GM23338 (cell line): ENCODE measurements around the gene ANKRD13B.

ENCODE experiments used
- EZH2 ChIP-seq: fragments of 200-600 bp; sonication (generic); IDR thresholded peaks from one replicate; pipeline ENCODE4 v1.8.0; 2017; ENCODE audit warnings: antibody characterized with exemption, mild to moderate bottlenecking, low read depth; ENCODE audit not compliant: unreplicated experiment
- EZH2phosphoT487 ChIP-seq: fragments of 200-600 bp; sonication (generic); IDR thresholded peaks from one replicate; pipeline ENCODE4 v1.8.1; 2018; ENCODE audit warnings: antibody characterized with exemption; ENCODE audit not compliant: unreplicated experiment
- NANOG ChIP-seq: IDR thresholded peaks from 2 replicates; pipeline ENCODE4 v1.6.1; 2016; ENCODE audit warnings: antibody characterized with exemption, borderline replicate concordance
- POLR2AphosphoS5 ChIP-seq: IDR thresholded peaks from 2 replicates; pipeline ENCODE4 v1.6.1; 2016; ENCODE audit warnings: antibody characterized with exemption, low read depth
- TF ChIP-seq, protein P1 (sequence below), 2 experiments: fragments of 200-600 bp in 1 of 2; sonication (generic) in 1 of 2; conservative IDR thresholded peaks; 2 replicates each; pipeline versions ENCODE4 v1.5.1 to v1.6.1; 2016 to 2017; ENCODE audit warnings: antibody characterized with exemption in 2 of 2, low read depth in 2 of 2, mild to moderate bottlenecking in 2 of 2, moderate library complexity in 1 of 2
- TF ChIP-seq, protein P2 (sequence below): IDR thresholded peaks from one replicate; pipeline ENCODE4 v1.6.1; 2018; ENCODE audit warnings: antibody characterized with exemption; ENCODE audit not compliant: unreplicated experiment

DNA sequence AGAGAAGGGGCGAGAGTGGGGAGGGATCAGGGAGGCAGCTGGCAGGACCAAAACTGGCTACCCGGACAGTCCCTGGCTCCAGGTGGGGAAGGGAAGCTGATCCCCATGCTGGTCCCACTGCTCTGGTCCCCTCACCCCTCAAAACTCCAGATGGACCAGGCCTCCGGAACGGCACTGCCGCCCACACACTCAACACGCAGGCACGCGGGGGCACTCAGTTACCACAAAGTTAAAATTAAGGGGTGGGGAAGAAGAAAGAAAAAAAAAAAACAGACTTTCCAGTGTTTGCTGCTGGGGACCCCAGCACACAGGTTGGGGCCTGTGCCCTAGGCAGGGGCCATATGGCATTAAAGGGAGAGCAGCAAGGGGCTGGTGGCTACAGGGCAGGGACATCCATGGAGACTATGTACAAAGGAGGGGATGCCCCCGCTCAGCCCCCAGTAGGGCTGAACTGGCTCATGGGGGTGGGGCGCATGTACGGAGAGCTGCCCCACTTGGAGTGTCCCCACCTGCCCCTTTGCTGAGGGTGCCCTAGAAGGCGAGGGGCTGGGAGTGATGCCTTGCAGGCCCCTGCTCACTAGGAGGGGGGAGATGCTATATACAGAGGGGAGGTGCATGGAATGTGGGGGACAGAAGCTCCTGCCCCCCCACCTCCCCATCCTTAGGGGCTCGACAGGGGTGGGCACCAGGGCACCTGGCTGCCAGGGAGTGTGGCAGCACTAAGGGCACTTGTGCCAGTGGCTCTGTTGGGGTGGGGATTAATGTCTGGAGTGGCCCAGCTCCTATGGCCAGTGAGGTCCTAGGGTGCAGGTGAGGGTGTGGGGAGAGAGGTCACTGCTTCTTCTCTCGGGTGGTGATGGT is 18.8 kb upstream of the ANKRD13B start:
- TF ChIP-seq, protein P1, sequence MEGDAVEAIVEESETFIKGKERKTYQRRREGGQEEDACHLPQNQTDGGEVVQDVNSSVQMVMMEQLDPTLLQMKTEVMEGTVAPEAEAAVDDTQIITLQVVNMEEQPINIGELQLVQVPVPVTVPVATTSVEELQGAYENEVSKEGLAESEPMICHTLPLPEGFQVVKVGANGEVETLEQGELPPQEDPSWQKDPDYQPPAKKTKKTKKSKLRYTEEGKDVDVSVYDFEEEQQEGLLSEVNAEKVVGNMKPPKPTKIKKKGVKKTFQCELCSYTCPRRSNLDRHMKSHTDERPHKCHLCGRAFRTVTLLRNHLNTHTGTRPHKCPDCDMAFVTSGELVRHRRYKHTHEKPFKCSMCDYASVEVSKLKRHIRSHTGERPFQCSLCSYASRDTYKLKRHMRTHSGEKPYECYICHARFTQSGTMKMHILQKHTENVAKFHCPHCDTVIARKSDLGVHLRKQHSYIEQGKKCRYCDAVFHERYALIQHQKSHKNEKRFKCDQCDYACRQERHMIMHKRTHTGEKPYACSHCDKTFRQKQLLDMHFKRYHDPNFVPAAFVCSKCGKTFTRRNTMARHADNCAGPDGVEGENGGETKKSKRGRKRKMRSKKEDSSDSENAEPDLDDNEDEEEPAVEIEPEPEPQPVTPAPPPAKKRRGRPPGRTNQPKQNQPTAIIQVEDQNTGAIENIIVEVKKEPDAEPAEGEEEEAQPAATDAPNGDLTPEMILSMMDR (conservative IDR thresholded peaks at IDR 0.05; ENCODE audit: low read depth in 2 of 2), result no peak
- TF ChIP-seq POLR2AphosphoS5, result no peak
- no peak for TF ChIP-seq EZH2phosphoT487
- no peak for TF ChIP-seq EZH2
- TF ChIP-seq, protein P2, sequence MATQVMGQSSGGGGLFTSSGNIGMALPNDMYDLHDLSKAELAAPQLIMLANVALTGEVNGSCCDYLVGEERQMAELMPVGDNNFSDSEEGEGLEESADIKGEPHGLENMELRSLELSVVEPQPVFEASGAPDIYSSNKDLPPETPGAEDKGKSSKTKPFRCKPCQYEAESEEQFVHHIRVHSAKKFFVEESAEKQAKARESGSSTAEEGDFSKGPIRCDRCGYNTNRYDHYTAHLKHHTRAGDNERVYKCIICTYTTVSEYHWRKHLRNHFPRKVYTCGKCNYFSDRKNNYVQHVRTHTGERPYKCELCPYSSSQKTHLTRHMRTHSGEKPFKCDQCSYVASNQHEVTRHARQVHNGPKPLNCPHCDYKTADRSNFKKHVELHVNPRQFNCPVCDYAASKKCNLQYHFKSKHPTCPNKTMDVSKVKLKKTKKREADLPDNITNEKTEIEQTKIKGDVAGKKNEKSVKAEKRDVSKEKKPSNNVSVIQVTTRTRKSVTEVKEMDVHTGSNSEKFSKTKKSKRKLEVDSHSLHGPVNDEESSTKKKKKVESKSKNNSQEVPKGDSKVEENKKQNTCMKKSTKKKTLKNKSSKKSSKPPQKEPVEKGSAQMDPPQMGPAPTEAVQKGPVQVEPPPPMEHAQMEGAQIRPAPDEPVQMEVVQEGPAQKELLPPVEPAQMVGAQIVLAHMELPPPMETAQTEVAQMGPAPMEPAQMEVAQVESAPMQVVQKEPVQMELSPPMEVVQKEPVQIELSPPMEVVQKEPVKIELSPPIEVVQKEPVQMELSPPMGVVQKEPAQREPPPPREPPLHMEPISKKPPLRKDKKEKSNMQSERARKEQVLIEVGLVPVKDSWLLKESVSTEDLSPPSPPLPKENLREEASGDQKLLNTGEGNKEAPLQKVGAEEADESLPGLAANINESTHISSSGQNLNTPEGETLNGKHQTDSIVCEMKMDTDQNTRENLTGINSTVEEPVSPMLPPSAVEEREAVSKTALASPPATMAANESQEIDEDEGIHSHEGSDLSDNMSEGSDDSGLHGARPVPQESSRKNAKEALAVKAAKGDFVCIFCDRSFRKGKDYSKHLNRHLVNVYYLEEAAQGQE, result no peak
- TF ChIP-seq NANOG, result no peak
